Parathyroid adenoma (tissue), 2 donors: ENCODE measurements around the gene TMEM127.
"Not testable (repeated sequence)": the region's sequence is repeated elsewhere in the genome, so short reads cannot be mapped to it uniquely, and the experiment has no call there.

Experiments used
- H2AFZ ChIP-seq: fragments of 300-600 bp; sonication (generic); one replicate; pipeline ENCODE4 v1.7.0; 2017; ENCODE audit warnings: antibody characterized with exemption, mild to moderate bottlenecking
- H3K27ac ChIP-seq: fragments of 300-600 bp; sonication (generic); one replicate; pipeline ENCODE4 v1.7.0; 2017
- H3K27me3 ChIP-seq: fragments of 300-600 bp; sonication (generic); one replicate; pipeline ENCODE4 v1.7.0; 2017; ENCODE audit warnings: low read length; ENCODE audit not compliant: control insufficient read depth, insufficient read depth
- H3K36me3 ChIP-seq: fragments of 300-600 bp; sonication (generic); one replicate; pipeline ENCODE4 v1.7.0; 2017; ENCODE audit warnings: low read length; ENCODE audit not compliant: control insufficient read depth, insufficient read depth
- H3K4me1 ChIP-seq: fragments of 300-600 bp; sonication (generic); one replicate; pipeline ENCODE4 v1.7.0; 2017; ENCODE audit warnings: control low read depth
- H3K4me2 ChIP-seq: fragments of 300-600 bp; sonication (generic); one replicate; pipeline ENCODE4 v1.7.0; 2017; ENCODE audit warnings: low read length
- H3K4me3 ChIP-seq: fragments of 300-600 bp; sonication (generic); one replicate; pipeline ENCODE4 v1.7.0; 2017; ENCODE audit warnings: low read depth, low read length
- H3K79me2 ChIP-seq: fragments of 300-600 bp; sonication (generic); one replicate; pipeline ENCODE4 v1.7.0; 2017; ENCODE audit warnings: control low read depth
- H3K9ac ChIP-seq: fragments of 300-600 bp; sonication (generic); one replicate; pipeline ENCODE4 v1.7.0; 2017; ENCODE audit warnings: mild to moderate bottlenecking
- H3K9me3 ChIP-seq: fragments of 300-600 bp; sonication (generic); one replicate; pipeline ENCODE4 v1.7.0; 2017; ENCODE audit warnings: low read length; ENCODE audit not compliant: control insufficient read depth
- TF ChIP-seq, protein P1 (sequence below): fragments of 300-600 bp; sonication (generic); IDR thresholded peaks from one replicate; pipeline ENCODE4 v1.7.0; 2017; ENCODE audit warnings: antibody characterized with exemption, mild to moderate bottlenecking
- donor health status: primary hyperparathyroidism.

The TMEM127 gene

GRCh38 chr2:96296925-96297324 lies 31.1 kb upstream of the TMEM127 start:
- H3K9ac ChIP-seq = no peak overlapping the region
- no peaks in the 10 kb centered on the region for H3K79me2 ChIP-seq
- TF ChIP-seq, protein P1, sequence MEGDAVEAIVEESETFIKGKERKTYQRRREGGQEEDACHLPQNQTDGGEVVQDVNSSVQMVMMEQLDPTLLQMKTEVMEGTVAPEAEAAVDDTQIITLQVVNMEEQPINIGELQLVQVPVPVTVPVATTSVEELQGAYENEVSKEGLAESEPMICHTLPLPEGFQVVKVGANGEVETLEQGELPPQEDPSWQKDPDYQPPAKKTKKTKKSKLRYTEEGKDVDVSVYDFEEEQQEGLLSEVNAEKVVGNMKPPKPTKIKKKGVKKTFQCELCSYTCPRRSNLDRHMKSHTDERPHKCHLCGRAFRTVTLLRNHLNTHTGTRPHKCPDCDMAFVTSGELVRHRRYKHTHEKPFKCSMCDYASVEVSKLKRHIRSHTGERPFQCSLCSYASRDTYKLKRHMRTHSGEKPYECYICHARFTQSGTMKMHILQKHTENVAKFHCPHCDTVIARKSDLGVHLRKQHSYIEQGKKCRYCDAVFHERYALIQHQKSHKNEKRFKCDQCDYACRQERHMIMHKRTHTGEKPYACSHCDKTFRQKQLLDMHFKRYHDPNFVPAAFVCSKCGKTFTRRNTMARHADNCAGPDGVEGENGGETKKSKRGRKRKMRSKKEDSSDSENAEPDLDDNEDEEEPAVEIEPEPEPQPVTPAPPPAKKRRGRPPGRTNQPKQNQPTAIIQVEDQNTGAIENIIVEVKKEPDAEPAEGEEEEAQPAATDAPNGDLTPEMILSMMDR = no peak
- H3K27me3 ChIP-seq = no peaks in the 10 kb centered on the region
- no peak overlapping the region for H3K27ac ChIP-seq
- no peaks in the 10 kb centered on the region for H3K4me1 ChIP-seq
- no peak overlapping the region for H3K4me2 ChIP-seq
- H3K36me3 ChIP-seq = no peaks in the 10 kb centered on the region
- H3K4me3 ChIP-seq = no peak overlapping the region
- no peaks in the 10 kb centered on the region for H3K9me3 ChIP-seq
- no peak overlapping the region for H2AFZ ChIP-seq

- not testable (repeated sequence) for H3K9me3 ChIP-seq, H3K9ac ChIP-seq, H3K27me3 ChIP-seq, H3K27ac ChIP-seq, H3K4me2 ChIP-seq, H3K36me3 ChIP-seq, H2AFZ ChIP-seq, H3K4me1 ChIP-seq, H3K4me3 ChIP-seq, H3K79me2 ChIP-seq
Observed at GRCh38 chr2:96294271-96294670, 28.5 kb upstream of the TMEM127 start.

DNA sequence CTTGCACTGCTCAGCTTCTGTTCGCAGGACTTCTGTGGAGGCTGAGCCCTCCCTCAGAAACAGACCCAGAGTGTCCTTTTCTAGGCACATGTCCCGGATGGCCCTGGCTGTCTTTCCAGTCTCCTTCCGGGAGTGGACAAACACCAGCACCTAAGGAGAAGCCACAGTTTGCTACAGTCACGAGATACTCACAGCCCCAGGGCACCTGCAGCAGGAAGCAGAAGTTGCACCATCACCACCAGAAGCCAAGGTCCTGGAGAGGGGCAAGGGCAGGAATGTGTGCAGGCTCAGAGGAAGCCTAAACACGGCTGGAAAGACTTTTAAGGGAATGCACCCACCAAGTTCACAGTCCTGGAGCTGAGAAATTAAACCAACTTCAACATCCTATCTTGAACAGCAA lies 26.0 kb upstream of the TMEM127 start:
- Histone ChIP-seq H3K9me3 (no peaks in the 10 kb centered on the region), H3K79me2 (no peaks in the 10 kb centered on the region)
- TF ChIP-seq, protein P1 = no peak

DNA sequence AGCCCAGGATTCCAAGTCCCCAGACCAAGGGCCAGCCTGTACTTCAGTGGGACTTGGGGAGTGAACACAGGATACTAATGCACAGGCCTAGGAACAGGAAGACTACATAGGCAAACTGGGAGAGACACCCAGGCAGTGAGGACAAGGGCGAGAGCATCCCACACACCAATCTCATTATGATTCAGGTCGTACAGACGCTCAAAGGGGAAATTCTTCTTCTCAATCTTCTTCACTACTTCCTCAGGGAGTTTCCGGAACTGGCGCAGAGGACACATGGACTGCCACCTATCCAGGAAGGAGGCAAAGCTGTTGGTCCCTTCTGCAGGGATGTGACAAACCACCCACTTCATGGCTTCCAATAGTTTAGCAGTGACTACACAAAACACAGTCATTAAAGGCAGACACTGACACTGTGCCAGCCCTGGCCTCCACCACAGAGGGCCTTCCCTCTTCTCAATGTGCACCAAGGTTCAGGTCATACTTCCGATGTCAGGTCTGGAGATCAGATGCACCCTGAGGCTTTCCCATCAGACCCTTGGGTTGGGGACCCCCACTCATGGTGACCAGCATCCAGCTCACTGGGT lies 21.6 kb upstream of the TMEM127 start:
- Histone ChIP-seq H3K9me3 (no peaks in the 10 kb centered on the region), H3K36me3 (no peaks in the 10 kb centered on the region)
- TF ChIP-seq, protein P1 = no peak

More for the DNA sequence above, 26.0 kb upstream of the TMEM127 start:
- no peak overlapping the region for H2AFZ ChIP-seq
- no peak overlapping the region for H3K27ac ChIP-seq
- no peaks in the 10 kb centered on the region for H3K27me3 ChIP-seq
- no peaks in the 10 kb centered on the region for H3K36me3 ChIP-seq
- no peak overlapping the region for H3K9ac ChIP-seq
- no peak overlapping the region for H3K4me3 ChIP-seq
- no peak overlapping the region for H3K4me2 ChIP-seq
- H3K4me1 ChIP-seq = no peaks in the 10 kb centered on the region

GRCh38 chr2:96276787-96277499 lies 11.1 kb upstream of the TMEM127 start:
- Histone ChIP-seq H3K79me2 (peaks cover 3% of the 10 kb centered on the region), H3K27me3 (no peaks in the 10 kb centered on the region), H3K36me3 (no peaks in the 10 kb centered on the region), H3K27ac (no peak overlapping the region), H3K9me3 (no peaks in the 10 kb centered on the region), H3K4me2 (no peak overlapping the region), H3K4me3 (no peak overlapping the region), H3K4me1 (no peaks in the 10 kb centered on the region), H3K9ac (no peak overlapping the region), H2AFZ (no peak overlapping the region)
- TF ChIP-seq, protein P1 = no peak

More for the DNA sequence above, 21.6 kb upstream of the TMEM127 start:
- Histone ChIP-seq H3K4me2 (no peak overlapping the region), H3K27ac (no peak overlapping the region), H3K79me2 (no peaks in the 10 kb centered on the region), H3K9ac (no peak overlapping the region), H3K27me3 (no peaks in the 10 kb centered on the region), H3K4me1 (no peaks in the 10 kb centered on the region), H3K4me3 (no peak overlapping the region), H2AFZ (no peak overlapping the region)
